ENCODE results near the gene CCDC18.

Gene CCDC18

GRCh38 chr1:93194231-93194990 is 13.9 kb downstream of the CCDC18 start:
- ChIA-PET CTCF (interaction anchor here (0.8 kb wide), 1 partner anchor 200 kb away, joined by 4 read pairs; no protein-coding TSS in a partner anchor), POLR2A (interaction anchor here (0.7 kb wide), 1 partner anchor 116 kb away, joined by 3 read pairs; no protein-coding TSS in a partner anchor)
- no peaks in the 10 kb centered on the region for H3K9me3 ChIP-seq (ENCODE audit: control insufficient read depth, insufficient read depth, low read depth, low read length)
- TF ChIP-seq ZNF488 (tag by site-specific recombination; IDR thresholded peaks at IDR 0.05) (no peak), ZNF292 (tag by site-specific recombination; IDR thresholded peaks at IDR 0.05; ENCODE audit: borderline replicate concordance, low read depth) (no peak), ZNF544 (tag by site-specific recombination; IDR thresholded peaks at IDR 0.05) (no peak), SP3 (tag by site-specific recombination; IDR thresholded peaks at IDR 0.05) (no peak), ZNF202 (tag by site-specific recombination; IDR thresholded peaks at IDR 0.05; ENCODE audit: borderline replicate concordance) (no peak), ZNF221 (tag by site-specific recombination; IDR thresholded peaks at IDR 0.05; ENCODE audit: borderline replicate concordance) (no peak), MYNN (tag by site-specific recombination; IDR thresholded peaks at IDR 0.05; ENCODE audit: borderline replicate concordance) (no peak), ZNF830 (tag by site-specific recombination; IDR thresholded peaks at IDR 0.05; ENCODE audit: low read depth) (no peak), WT1 (tag by site-specific recombination; IDR thresholded peaks at IDR 0.05) (no peak), ZNF37A (tag by site-specific recombination; IDR thresholded peaks at IDR 0.05) (no peak), ZSCAN5A (tag by site-specific recombination; IDR thresholded peaks at IDR 0.05) (no peak), ZNF558 (tag by site-specific recombination; IDR thresholded peaks at IDR 0.05) (no peak), PRDM4 (tag by site-specific recombination; IDR thresholded peaks at IDR 0.05) (no peak), ZNF837 (tag by site-specific recombination; IDR thresholded peaks at IDR 0.05) (no peak), SP7 (tag by site-specific recombination; IDR thresholded peaks at IDR 0.05) (no peak), FEZF1 (tag by site-specific recombination; IDR thresholded peaks at IDR 0.05) (no peak)
- TF ChIP-seq, protein P1, sequence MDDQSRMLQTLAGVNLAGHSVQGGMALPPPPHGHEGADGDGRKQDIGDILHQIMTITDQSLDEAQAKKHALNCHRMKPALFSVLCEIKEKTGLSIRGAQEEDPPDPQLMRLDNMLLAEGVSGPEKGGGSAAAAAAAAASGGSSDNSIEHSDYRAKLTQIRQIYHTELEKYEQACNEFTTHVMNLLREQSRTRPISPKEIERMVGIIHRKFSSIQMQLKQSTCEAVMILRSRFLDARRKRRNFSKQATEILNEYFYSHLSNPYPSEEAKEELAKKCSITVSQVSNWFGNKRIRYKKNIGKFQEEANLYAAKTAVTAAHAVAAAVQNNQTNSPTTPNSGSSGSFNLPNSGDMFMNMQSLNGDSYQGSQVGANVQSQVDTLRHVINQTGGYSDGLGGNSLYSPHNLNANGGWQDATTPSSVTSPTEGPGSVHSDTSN (CRISPR knock-in tag; IDR thresholded peaks at IDR 0.05) = no peak
- TF ChIP-seq, protein P2, sequence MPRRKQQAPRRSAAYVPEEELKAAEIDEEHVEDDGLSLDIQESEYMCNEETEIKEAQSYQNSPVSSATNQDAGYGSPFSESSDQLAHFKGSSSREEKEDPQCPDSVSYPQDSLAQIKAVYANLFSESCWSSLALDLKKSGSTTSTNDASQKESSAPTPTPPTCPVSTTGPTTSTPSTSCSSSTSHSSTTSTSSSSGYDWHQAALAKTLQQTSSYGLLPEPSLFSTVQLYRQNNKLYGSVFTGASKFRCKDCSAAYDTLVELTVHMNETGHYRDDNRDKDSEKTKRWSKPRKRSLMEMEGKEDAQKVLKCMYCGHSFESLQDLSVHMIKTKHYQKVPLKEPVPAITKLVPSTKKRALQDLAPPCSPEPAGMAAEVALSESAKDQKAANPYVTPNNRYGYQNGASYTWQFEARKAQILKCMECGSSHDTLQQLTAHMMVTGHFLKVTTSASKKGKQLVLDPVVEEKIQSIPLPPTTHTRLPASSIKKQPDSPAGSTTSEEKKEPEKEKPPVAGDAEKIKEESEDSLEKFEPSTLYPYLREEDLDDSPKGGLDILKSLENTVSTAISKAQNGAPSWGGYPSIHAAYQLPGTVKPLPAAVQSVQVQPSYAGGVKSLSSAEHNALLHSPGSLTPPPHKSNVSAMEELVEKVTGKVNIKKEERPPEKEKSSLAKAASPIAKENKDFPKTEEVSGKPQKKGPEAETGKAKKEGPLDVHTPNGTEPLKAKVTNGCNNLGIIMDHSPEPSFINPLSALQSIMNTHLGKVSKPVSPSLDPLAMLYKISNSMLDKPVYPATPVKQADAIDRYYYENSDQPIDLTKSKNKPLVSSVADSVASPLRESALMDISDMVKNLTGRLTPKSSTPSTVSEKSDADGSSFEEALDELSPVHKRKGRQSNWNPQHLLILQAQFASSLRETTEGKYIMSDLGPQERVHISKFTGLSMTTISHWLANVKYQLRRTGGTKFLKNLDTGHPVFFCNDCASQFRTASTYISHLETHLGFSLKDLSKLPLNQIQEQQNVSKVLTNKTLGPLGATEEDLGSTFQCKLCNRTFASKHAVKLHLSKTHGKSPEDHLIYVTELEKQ (tag by site-specific recombination; IDR thresholded peaks at IDR 0.05; ENCODE audit: borderline replicate concordance) = no peak
- H3K4me3 ChIP-seq (ENCODE audit: low read depth, low read length) = no peak overlapping the region
- H3K36me3 ChIP-seq (ENCODE audit: control insufficient read depth in 2 of 2, insufficient read depth in 1 of 2, low read length in 2 of 2) = peaks cover 34 to 70% of the 10 kb centered on the region in 2 experiments
- H3K27ac ChIP-seq (ENCODE audit: extremely low read depth, low read depth, low read length) = no peak overlapping the region
- no peaks in the 10 kb centered on the region for H3K4me1 ChIP-seq (ENCODE audit: control insufficient read depth, insufficient read depth, low read length)
